Liver (tissue), 9 donors: Measurements from ENCODE around the gene OR2H1. TPM values are rescaled to one million over a fixed set of nuclear protein-coding genes. Genes with fewer than 3 reads are reported as not detected.

Experiments used
- DNase-seq: peaks from one replicate; pipeline ENCODE4 v3.0.0-alpha.2; 2017; ENCODE audit warnings: low spot score
- H3K27ac ChIP-seq, 2 donors: one replicate each; pipeline ENCODE4 v1.7.0; 2013; ENCODE audit warnings: inconsistent platforms in 2 of 2, low read length in 2 of 2, control low read depth in 1 of 2, low read depth in 1 of 2, mild to moderate bottlenecking in 1 of 2
- H3K27me3 ChIP-seq, 4 donors: one replicate each; pipeline versions ENCODE4 v1.6.1 to v1.7.0; 2013; ENCODE audit warnings: low read length in 3 of 4, inconsistent platforms in 1 of 4, mild to moderate bottlenecking in 1 of 4, moderate library complexity in 1 of 4; ENCODE audit not compliant: control insufficient read depth in 4 of 4, insufficient read depth in 4 of 4
- H3K36me3 ChIP-seq, 4 donors: one replicate each; pipeline versions ENCODE4 v1.6.1 to v1.7.0; 2013; ENCODE audit warnings: low read length in 3 of 4, mild to moderate bottlenecking in 3 of 4, low read depth in 1 of 4, moderate library complexity in 1 of 4; ENCODE audit not compliant: control insufficient read depth in 4 of 4, insufficient read depth in 3 of 4
- H3K4me1 ChIP-seq, 4 donors: one replicate each; pipeline versions ENCODE4 v1.6.1 to v1.7.0; 2013; ENCODE audit warnings: low read length in 3 of 4, mild to moderate bottlenecking in 3 of 4, moderate library complexity in 1 of 4; ENCODE audit not compliant: control insufficient read depth in 4 of 4, insufficient read depth in 4 of 4
- H3K4me3 ChIP-seq, 3 donors: one replicate each; pipeline versions ENCODE4 v1.6.1 to v1.7.0; 2013; ENCODE audit warnings: low read length in 3 of 3, control low read depth in 1 of 3, low read depth in 1 of 3, mild to moderate bottlenecking in 1 of 3
- H3K9ac ChIP-seq, 2 donors: one replicate each; pipeline ENCODE4 v1.7.0; 2013; ENCODE audit warnings: low read length in 2 of 2, mild to moderate bottlenecking in 2 of 2, moderate library complexity in 2 of 2, control low read depth in 1 of 2, low read depth in 1 of 2
- H3K9me3 ChIP-seq, 4 donors: one replicate each; pipeline versions ENCODE4 v1.6.1 to v1.7.0; 2013; ENCODE audit warnings: low read length in 3 of 4; ENCODE audit not compliant: control insufficient read depth in 4 of 4
- EGR1 ChIP-seq, 2 donors: IDR thresholded peaks; 2 replicates each; pipeline ENCODE4 v1.6.1; 2016 to 2018; ENCODE audit warnings: antibody characterized with exemption in 2 of 2, low read depth in 2 of 2
- FOXA1 ChIP-seq: IDR thresholded peaks from 2 replicates; pipeline ENCODE4 v1.6.1; 2016; ENCODE audit warnings: antibody characterized with exemption
- FOXA2 ChIP-seq: IDR thresholded peaks from 2 replicates; pipeline ENCODE4 v1.6.1; 2016; ENCODE audit warnings: antibody characterized with exemption
- GABPA ChIP-seq, 2 donors: IDR thresholded peaks in 1 of 2; conservative IDR thresholded peaks in 1 of 2; 2 replicates each; pipeline ENCODE4 v1.6.1; 2016; ENCODE audit warnings: antibody characterized with exemption in 2 of 2, mild to moderate bottlenecking in 1 of 2, moderate library complexity in 1 of 2
- HNF4A ChIP-seq, 2 donors: conservative IDR thresholded peaks; 2 replicates each; pipeline ENCODE4 v1.6.1; 2016; ENCODE audit warnings: antibody characterized with exemption in 2 of 2, mild to moderate bottlenecking in 2 of 2
- HNF4G ChIP-seq: IDR thresholded peaks from 2 replicates; pipeline ENCODE4 v1.6.1; 2016; ENCODE audit warnings: antibody characterized with exemption
- JUND ChIP-seq, 2 donors: IDR thresholded peaks; 2 replicates each; pipeline ENCODE4 v1.6.1; 2016; ENCODE audit warnings: antibody characterized with exemption in 2 of 2
- MAX ChIP-seq: IDR thresholded peaks from 2 replicates; pipeline ENCODE4 v1.6.1; 2016; ENCODE audit warnings: antibody characterized with exemption
- NR2F2 ChIP-seq: IDR thresholded peaks from 2 replicates; pipeline ENCODE4 v1.6.1; 2016; ENCODE audit warnings: antibody characterized with exemption
- RAD21 ChIP-seq, 2 donors: IDR thresholded peaks; 2 replicates each; pipeline ENCODE4 v1.6.1; 2016; ENCODE audit warnings: antibody characterized with exemption in 2 of 2, mild to moderate bottlenecking in 2 of 2
- REST ChIP-seq: IDR thresholded peaks from 2 replicates; pipeline ENCODE4 v1.6.1; 2016; ENCODE audit warnings: antibody characterized with exemption, mild to moderate bottlenecking
- RXRA ChIP-seq, 2 donors: IDR thresholded peaks; 2 replicates each; pipeline ENCODE4 v1.6.1; 2017 to 2018; ENCODE audit warnings: antibody characterized with exemption in 2 of 2, mild to moderate bottlenecking in 1 of 2
- SP1 ChIP-seq: IDR thresholded peaks from 2 replicates; pipeline ENCODE4 v1.6.1; 2018; ENCODE audit warnings: antibody characterized with exemption, mild to moderate bottlenecking
- YY1 ChIP-seq: IDR thresholded peaks from 2 replicates; pipeline ENCODE4 v1.6.1; 2016; ENCODE audit warnings: antibody characterized with exemption, mild to moderate bottlenecking
- WGBS: extraction: QIAGEN DNeasy Blood & Tissue Kit; methylation state at CpG from one replicate; pipeline ENCODE4 v1.1.7; 2013; 5-methylcytosine and 5-hydroxymethylcytosine counted together
- polyA plus RNA-seq, 2 donors: library from polyadenylated mRNA; stranded (reverse) in 1 of 2; unstranded in 1 of 2; fragments of 200-250 nt in 1 of 2; fragments of >200 nt in 1 of 2; fragmentation: Nextera tagmentation in 1 of 2; extraction: Ambion mirVana in 1 of 2; gene quantifications; one replicate each; pipeline versions ENCODE4 v1.2.1 to v1.2.3, GENCODE V29; 2013 to 2015
- total RNA-seq, 2 donors: library from RNA; depleted of rRNA; stranded (reverse); fragments of >200 nt; gene quantifications; one replicate each; pipeline ENCODE4 v1.2.3, GENCODE V29; 2014
- TF ChIP-seq, protein P1 (sequence below): fragments of 150-350 bp; IDR thresholded peaks from 2 replicates; pipeline ENCODE4 v1.5.1; 2017; ENCODE audit warnings: improper control_type of control experiment, low read depth, low read length; ENCODE audit not compliant: missing input control
- TF ChIP-seq, protein P2 (sequence below): IDR thresholded peaks from 2 replicates; pipeline ENCODE4 v1.6.1; 2016; ENCODE audit warnings: antibody characterized with exemption
- TF ChIP-seq, protein P3 (sequence below): IDR thresholded peaks from 2 replicates; pipeline ENCODE4 v1.6.1; 2016; ENCODE audit warnings: antibody characterized with exemption
- donor health status: healthy.
- donor health status: healthy.
- donor health status: healthy.
- donor health status: healthy.
- donor health status: healthy.

The OR2H1 gene
- total and polyA plus RNA-seq, 4 donors: not detected

- no peak overlapping the region for H3K9ac ChIP-seq
- H3K27me3 ChIP-seq: no peaks in the 10 kb centered on the region
- H3K4me3 ChIP-seq: no peak overlapping the region
- no peaks in the 10 kb centered on the region for H3K9me3 ChIP-seq
- no peaks in the 10 kb centered on the region for H3K4me1 ChIP-seq
- TF ChIP-seq YY1 (no peak), REST (no peak), HNF4G (no peak), FOXA1 (no peak)
- TF ChIP-seq, protein P1, sequence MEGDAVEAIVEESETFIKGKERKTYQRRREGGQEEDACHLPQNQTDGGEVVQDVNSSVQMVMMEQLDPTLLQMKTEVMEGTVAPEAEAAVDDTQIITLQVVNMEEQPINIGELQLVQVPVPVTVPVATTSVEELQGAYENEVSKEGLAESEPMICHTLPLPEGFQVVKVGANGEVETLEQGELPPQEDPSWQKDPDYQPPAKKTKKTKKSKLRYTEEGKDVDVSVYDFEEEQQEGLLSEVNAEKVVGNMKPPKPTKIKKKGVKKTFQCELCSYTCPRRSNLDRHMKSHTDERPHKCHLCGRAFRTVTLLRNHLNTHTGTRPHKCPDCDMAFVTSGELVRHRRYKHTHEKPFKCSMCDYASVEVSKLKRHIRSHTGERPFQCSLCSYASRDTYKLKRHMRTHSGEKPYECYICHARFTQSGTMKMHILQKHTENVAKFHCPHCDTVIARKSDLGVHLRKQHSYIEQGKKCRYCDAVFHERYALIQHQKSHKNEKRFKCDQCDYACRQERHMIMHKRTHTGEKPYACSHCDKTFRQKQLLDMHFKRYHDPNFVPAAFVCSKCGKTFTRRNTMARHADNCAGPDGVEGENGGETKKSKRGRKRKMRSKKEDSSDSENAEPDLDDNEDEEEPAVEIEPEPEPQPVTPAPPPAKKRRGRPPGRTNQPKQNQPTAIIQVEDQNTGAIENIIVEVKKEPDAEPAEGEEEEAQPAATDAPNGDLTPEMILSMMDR: no peak
- no peak overlapping the region for H3K27ac ChIP-seq
- DNase-seq: no peak
- no peaks in the 10 kb centered on the region for H3K36me3 ChIP-seq
- 82% methylated on average over 5 of the region's 5 CpGs for WGBS
Measured at GRCh38 chr6:29477923-29478450, 21.0 kb downstream of the OR2H1 start.

- Histone ChIP-seq H3K9me3 (no peaks in the 10 kb centered on the region), H3K27me3 (no peaks in the 10 kb centered on the region), H3K9ac (no peak overlapping the region), H3K4me3 (no peak overlapping the region), H3K36me3 (no peaks in the 10 kb centered on the region), H3K4me1 (peaks cover 0 to 6% (median 2%) of the 10 kb centered on the region in 4 donors), H3K27ac (no peak overlapping the region)
- DNase-seq: no peak
- WGBS: 94% methylated on average over 5 of the region's 5 CpGs
- TF ChIP-seq NR2F2 (no peak), MAX (no peak), YY1 (no peak), GABPA (IDR thresholded peaks at IDR 0.05 in 1 of 2, conservative IDR thresholded peaks at IDR 0.05 in 1 of 2) (no peak), REST (no peak), HNF4G (no peak), SP1 (no peak), HNF4A (conservative IDR thresholded peaks at IDR 0.05) (no peak), FOXA1 (no peak), RAD21 (IDR thresholded peaks at IDR 0.05) (no peak), JUND (IDR thresholded peaks at IDR 0.05) (no peak), EGR1 (IDR thresholded peaks at IDR 0.05; ENCODE audit: low read depth in 2 of 2) (no peak), RXRA (IDR thresholded peaks at IDR 0.05) (no peak), FOXA2 (no peak)
- TF ChIP-seq, protein P2, sequence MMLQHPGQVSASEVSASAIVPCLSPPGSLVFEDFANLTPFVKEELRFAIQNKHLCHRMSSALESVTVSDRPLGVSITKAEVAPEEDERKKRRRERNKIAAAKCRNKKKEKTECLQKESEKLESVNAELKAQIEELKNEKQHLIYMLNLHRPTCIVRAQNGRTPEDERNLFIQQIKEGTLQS: no peak
- TF ChIP-seq, protein P1: no peak
- TF ChIP-seq, protein P3, sequence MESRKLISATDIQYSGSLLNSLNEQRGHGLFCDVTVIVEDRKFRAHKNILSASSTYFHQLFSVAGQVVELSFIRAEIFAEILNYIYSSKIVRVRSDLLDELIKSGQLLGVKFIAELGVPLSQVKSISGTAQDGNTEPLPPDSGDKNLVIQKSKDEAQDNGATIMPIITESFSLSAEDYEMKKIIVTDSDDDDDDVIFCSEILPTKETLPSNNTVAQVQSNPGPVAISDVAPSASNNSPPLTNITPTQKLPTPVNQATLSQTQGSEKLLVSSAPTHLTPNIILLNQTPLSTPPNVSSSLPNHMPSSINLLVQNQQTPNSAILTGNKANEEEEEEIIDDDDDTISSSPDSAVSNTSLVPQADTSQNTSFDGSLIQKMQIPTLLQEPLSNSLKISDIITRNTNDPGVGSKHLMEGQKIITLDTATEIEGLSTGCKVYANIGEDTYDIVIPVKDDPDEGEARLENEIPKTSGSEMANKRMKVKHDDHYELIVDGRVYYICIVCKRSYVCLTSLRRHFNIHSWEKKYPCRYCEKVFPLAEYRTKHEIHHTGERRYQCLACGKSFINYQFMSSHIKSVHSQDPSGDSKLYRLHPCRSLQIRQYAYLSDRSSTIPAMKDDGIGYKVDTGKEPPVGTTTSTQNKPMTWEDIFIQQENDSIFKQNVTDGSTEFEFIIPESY: no peak
Measured at GRCh38 chr6:29478740-29479139, 21.8 kb downstream of the OR2H1 start.
